H9 (cell line): ENCODE measurements around the gene NEUROG1. TPM values are rescaled to one million over a fixed set of nuclear protein-coding genes. Genes with fewer than 3 reads are reported as not detected.
A peak's percentile ranks its signal among the peaks of the same experiment; 100 is the strongest.

Source experiments
- DNase-seq: peaks from one replicate; pipeline ENCODE4 v3.0.0-alpha.2; 2017
- H2AFZ ChIP-seq: one replicate; pipeline ENCODE4 v1.6.1; 2013; ENCODE audit warnings: mild to moderate bottlenecking, low read length, control low read depth, moderate library complexity
- H2AK5ac ChIP-seq: 2 replicates; pipeline ENCODE4 v1.6.1; 2013; ENCODE audit warnings: low read length, control low read depth, mixed read lengths; ENCODE audit not compliant: insufficient read length
- H2BK120ac ChIP-seq: one replicate; pipeline ENCODE4 v1.6.1; 2013; ENCODE audit warnings: low read depth, mild to moderate bottlenecking, low read length, control low read depth, inconsistent platforms; ENCODE audit not compliant: poor library complexity, severe bottlenecking
- H2BK12ac ChIP-seq: 2 replicates; pipeline ENCODE4 v1.6.1; 2013; ENCODE audit warnings: low read length, control low read depth, mixed read lengths, low read depth; ENCODE audit not compliant: insufficient read length
- H2BK15ac ChIP-seq: 2 replicates; pipeline ENCODE4 v1.6.1; 2013; ENCODE audit warnings: low read depth, low read length, control low read depth
- H2BK20ac ChIP-seq: one replicate; pipeline ENCODE4 v1.6.1; 2013; ENCODE audit warnings: low read depth, mild to moderate bottlenecking, low read length, control low read depth, inconsistent platforms; ENCODE audit not compliant: poor library complexity, severe bottlenecking
- H2BK5ac ChIP-seq: 2 replicates; pipeline ENCODE4 v1.6.1; 2013; ENCODE audit warnings: low read length, control low read depth, mixed read lengths; ENCODE audit not compliant: insufficient read length
- H3K14ac ChIP-seq: 2 replicates; pipeline ENCODE4 v1.6.1; 2013; ENCODE audit warnings: low read length, control low read depth; ENCODE audit not compliant: insufficient read depth
- H3K18ac ChIP-seq: 2 replicates; pipeline ENCODE4 v1.6.1; 2013; ENCODE audit warnings: low read depth, mild to moderate bottlenecking, mixed read lengths, low read length, control low read depth; ENCODE audit not compliant: insufficient read length
- H3K23ac ChIP-seq: 2 replicates; pipeline ENCODE4 v1.6.1; 2013; ENCODE audit warnings: low read length, control low read depth, mixed read lengths, low read depth; ENCODE audit not compliant: insufficient read length
- H3K23me2 ChIP-seq: 2 replicates; pipeline ENCODE4 v1.6.1; 2013; ENCODE audit warnings: low read depth, mild to moderate bottlenecking, mixed read lengths, low read length, control low read depth; ENCODE audit not compliant: insufficient read length, poor library complexity, severe bottlenecking
- H3K27ac ChIP-seq: 2 replicates; pipeline ENCODE4 v1.5.1; 2013; ENCODE audit warnings: low read length, control low read depth, mixed read lengths, low read depth; ENCODE audit not compliant: insufficient read length
- H3K27me3 ChIP-seq: 2 replicates; pipeline ENCODE4 v1.6.1; 2013; ENCODE audit warnings: low read length, control low read depth, inconsistent platforms; ENCODE audit not compliant: insufficient read depth
- H3K4ac ChIP-seq: 2 replicates; pipeline ENCODE4 v1.6.1; 2013; ENCODE audit warnings: low read depth, mild to moderate bottlenecking, control low read depth, inconsistent platforms, low read length, moderate library complexity
- H3K4me1 ChIP-seq: 2 replicates; pipeline ENCODE4 v1.6.1; 2013; ENCODE audit warnings: low read length, control low read depth, inconsistent platforms; ENCODE audit not compliant: insufficient read depth
- H3K4me2 ChIP-seq: 2 replicates; pipeline ENCODE4 v1.6.1; 2013; ENCODE audit warnings: low read length, control low read depth, mixed read lengths; ENCODE audit not compliant: insufficient read length, insufficient read depth
- H3K56ac ChIP-seq: 2 replicates; pipeline ENCODE4 v1.6.1; 2013; ENCODE audit warnings: low read depth, mild to moderate bottlenecking, mixed read lengths, low read length, control low read depth; ENCODE audit not compliant: insufficient read length
- H3K79me1 ChIP-seq: 2 replicates; pipeline ENCODE4 v1.6.1; 2013; ENCODE audit warnings: low read depth, mild to moderate bottlenecking, moderate library complexity, low read length, control low read depth, inconsistent platforms; ENCODE audit not compliant: insufficient read depth, poor library complexity, severe bottlenecking
- H3K79me2 ChIP-seq: 2 replicates; pipeline ENCODE4 v1.6.1; 2013; ENCODE audit warnings: low read length, control low read depth, inconsistent platforms; ENCODE audit not compliant: insufficient read depth
- H3K9ac ChIP-seq: 2 replicates; pipeline ENCODE4 v1.6.1; 2013; ENCODE audit warnings: low read length, control low read depth, mixed read lengths; ENCODE audit not compliant: insufficient read length; ENCODE audit errors: extremely low read depth
- H3K9me3 ChIP-seq: one replicate; pipeline ENCODE4 v1.6.1; 2013; ENCODE audit warnings: low read depth, low read length, inconsistent platforms; ENCODE audit not compliant: control insufficient read depth
- H3T11ph ChIP-seq: one replicate; pipeline ENCODE4 v1.6.1; 2013; ENCODE audit warnings: mild to moderate bottlenecking, low read length, control low read depth, inconsistent platforms
- H4K20me1 ChIP-seq: one replicate; pipeline ENCODE4 v1.6.1; 2013; ENCODE audit not compliant: control insufficient read depth, insufficient read length, insufficient read depth
- H4K5ac ChIP-seq: 2 replicates; pipeline ENCODE4 v1.6.1; 2013; ENCODE audit warnings: low read depth, mild to moderate bottlenecking, mixed read lengths, low read length, control low read depth; ENCODE audit not compliant: insufficient read length
- H4K8ac ChIP-seq: replicated peaks from 2 replicates; pipeline ENCODE4 v1.6.1; 2013; ENCODE audit warnings: low read length, control low read depth, mixed read lengths, low read depth; ENCODE audit not compliant: insufficient read length
- H4K91ac ChIP-seq: 2 replicates; pipeline ENCODE4 v1.6.1; 2013; ENCODE audit warnings: low read depth, mild to moderate bottlenecking, moderate library complexity, mixed read lengths, low read length, control low read depth; ENCODE audit not compliant: insufficient read length
- H3K27ac Mint-ChIP-seq, 3 experiments: 2 replicates in 2 of 3; 3 replicates in 1 of 3; pipeline ENCODE4 v1.8.0; 2020 to 2021; ENCODE audit warnings: mixed read lengths in 3 of 3, mild to moderate bottlenecking in 1 of 3, moderate library complexity in 1 of 3
- H3K27me3 Mint-ChIP-seq: 2 replicates; pipeline ENCODE4 v1.8.0; 2021; ENCODE audit warnings: low read depth, mild to moderate bottlenecking, moderate library complexity, mixed read lengths
- H3K36me3 Mint-ChIP-seq, 3 experiments: 2 replicates in 2 of 3; 3 replicates in 1 of 3; pipeline ENCODE4 v1.8.0; 2020 to 2021; ENCODE audit warnings: low read depth in 3 of 3, mixed read lengths in 3 of 3; ENCODE audit not compliant: insufficient read depth in 1 of 3
- H3K4me1 Mint-ChIP-seq, 2 experiments: 2 replicates each; pipeline ENCODE4 v1.8.0; 2020; ENCODE audit warnings: mixed read lengths in 2 of 2
- H3K4me3 Mint-ChIP-seq, 2 experiments: 2 replicates in 1 of 2; 3 replicates in 1 of 2; pipeline ENCODE4 v1.8.0; 2020 to 2021; ENCODE audit warnings: mild to moderate bottlenecking in 2 of 2, mixed read lengths in 2 of 2, moderate library complexity in 1 of 2
- H3K9me3 Mint-ChIP-seq, 2 experiments: 2 replicates in 1 of 2; 3 replicates in 1 of 2; pipeline ENCODE4 v1.8.0; 2020; ENCODE audit warnings: mild to moderate bottlenecking in 2 of 2, mixed read lengths in 2 of 2, moderate library complexity in 1 of 2
- CTCF ChIP-seq: fragments of 200-600 bp; sonication (generic); conservative IDR thresholded peaks from 3 replicates; pipeline ENCODE4 v1.8.0; 2021; ENCODE audit warnings: antibody characterized with exemption, mild to moderate bottlenecking
- WGBS: extraction: QIAGEN DNeasy Blood & Tissue Kit; methylation state at CpG from one replicate; pipeline ENCODE4 v1.1.7; 2013; ENCODE audit warnings: missing lambda C conversion rate, low lambda C conversion rate, mixed read lengths; ENCODE audit not compliant: insufficient read length; ENCODE audit errors: extremely low coverage; 5-methylcytosine and 5-hydroxymethylcytosine counted together
- total RNA-seq: library from RNA; stranded (reverse); gene quantifications from 2 replicates; pipeline ENCODE4 v1.2.1, GENCODE V29; 2021

Gene NEUROG1
- total RNA-seq, 1 experiment from 2014 or later = not detected

- H3K27me3 Mint-ChIP-seq = peaks cover 77% of the 10 kb centered on the region
- H3K4me1 Mint-ChIP-seq = peaks cover 23 to 32% of the 10 kb centered on the region in 2 experiments
- no peaks in the 10 kb centered on the region; the same call in 1 of the 2 replicates for H3K27me3 ChIP-seq
Measured at GRCh38 chr5:135560858-135561257, 25.1 kb upstream of the NEUROG1 start.

More at GRCh38 chr5:135560858-135561257, 25.1 kb upstream of the NEUROG1 start:
- Mint-ChIP-seq H3K36me3 (no peaks in the 10 kb centered on the region), H3K27ac (peak overlapping the region in 1 of 3 experiments; percentile 19; a peak in 1 of 7 replicates), H3K9me3 (no peaks in the 10 kb centered on the region), H3K4me3 (no peak overlapping the region)
- H3K23ac ChIP-seq = no peak overlapping the region
- no peak overlapping the region for H3K9ac ChIP-seq
- DNase-seq = peak; percentile 87
- H3K79me2 ChIP-seq = no peaks in the 10 kb centered on the region
- no peak overlapping the region for H2BK15ac ChIP-seq
- H3K4me2 ChIP-seq = no peak overlapping the region
- no peak overlapping the region for H4K91ac ChIP-seq
- H3K27ac ChIP-seq = no peak overlapping the region
- H2AK5ac ChIP-seq = no peak overlapping the region
- H4K5ac ChIP-seq = no peak overlapping the region
- H2AFZ ChIP-seq = no peak overlapping the region
- no peak overlapping the region for H3K18ac ChIP-seq
- no peaks in the 10 kb centered on the region for H3K79me1 ChIP-seq
- H3K56ac ChIP-seq = no peak overlapping the region
- no CpG with 5 or more reads among the region's 14 CpGs for WGBS
- no peak overlapping the region for H2BK20ac ChIP-seq
- no peaks in the 10 kb centered on the region for H4K20me1 ChIP-seq
- H2BK120ac ChIP-seq = no peak overlapping the region
- H3K23me2 ChIP-seq = no peaks in the 10 kb centered on the region
- no peak overlapping the region for H3T11ph ChIP-seq
- H3K9me3 ChIP-seq = no peaks in the 10 kb centered on the region
- H2BK5ac ChIP-seq = no peak overlapping the region
- H4K8ac ChIP-seq = no peak overlapping the region
- no peak overlapping the region for H3K4ac ChIP-seq
- H3K4me1 ChIP-seq = peaks cover 10% of the 10 kb centered on the region; the same call in 1 of the 2 replicates
- H2BK12ac ChIP-seq = no peak overlapping the region
- TF ChIP-seq CTCF = peak; percentile 93
- no peak overlapping the region for H3K14ac ChIP-seq
